WTC11 (cell line): Measurements from ENCODE around the gene ARHGEF25.

Source experiments
- CTCF ChIP-seq: fragments of 200-600 bp; IDR thresholded peaks from 2 replicates; pipeline ENCODE4 v1.8.0; 2022; ENCODE audit warnings: antibody characterized with exemption
- ESRRA ChIP-seq: sonication (generic); formaldehyde crosslinking; IDR thresholded peaks from 2 replicates; pipeline ENCODE4 v1.8.1; 2022; ENCODE audit warnings: mild to moderate bottlenecking, missing genetic modification reagents, borderline replicate concordance
- TF ChIP-seq, protein P1 (sequence below): sonication (generic); formaldehyde crosslinking; IDR thresholded peaks from 2 replicates; pipeline ENCODE4 v1.8.1; 2023; ENCODE audit warnings: mild to moderate bottlenecking, missing genetic modification reagents, moderate library complexity

DNA sequence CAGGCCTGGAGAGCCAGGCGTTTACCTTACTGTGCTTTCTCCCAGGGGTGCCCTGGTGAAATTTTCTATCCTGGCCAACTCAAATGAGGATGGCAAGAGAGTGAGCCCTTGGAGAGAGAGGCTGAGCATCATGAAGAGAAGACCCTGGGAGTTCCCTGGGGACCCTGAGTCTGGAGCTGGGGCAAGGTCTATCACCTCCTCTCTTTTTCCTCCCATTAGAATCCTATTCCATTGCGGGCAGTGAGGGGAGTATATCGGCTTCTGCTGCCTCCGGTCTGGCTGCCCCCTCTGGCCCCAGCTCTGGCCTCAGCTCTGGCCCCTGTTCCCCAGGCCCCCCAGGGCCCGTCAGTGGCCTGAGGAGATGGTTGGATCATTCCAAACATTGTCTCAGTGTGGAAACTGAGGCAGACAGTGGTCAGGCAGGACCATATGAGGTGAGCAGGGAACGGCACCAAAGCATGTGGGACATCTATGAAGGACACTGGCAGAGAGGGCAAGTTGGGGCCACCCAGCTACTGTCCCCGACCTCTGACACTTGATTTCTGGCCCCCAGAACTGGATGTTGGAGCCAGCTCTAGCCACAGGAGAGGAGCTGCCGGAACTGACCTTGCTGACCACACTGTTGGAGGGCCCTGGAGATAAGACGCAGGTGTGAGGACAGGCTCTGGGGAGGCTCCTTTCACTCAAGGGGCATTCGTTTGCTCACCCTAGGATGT lies 1.6 kb downstream of the ARHGEF25 start:
- TF ChIP-seq CTCF (no peak), ESRRA (CRISPR knock-in tag) (no peak)
- TF ChIP-seq, protein P1, sequence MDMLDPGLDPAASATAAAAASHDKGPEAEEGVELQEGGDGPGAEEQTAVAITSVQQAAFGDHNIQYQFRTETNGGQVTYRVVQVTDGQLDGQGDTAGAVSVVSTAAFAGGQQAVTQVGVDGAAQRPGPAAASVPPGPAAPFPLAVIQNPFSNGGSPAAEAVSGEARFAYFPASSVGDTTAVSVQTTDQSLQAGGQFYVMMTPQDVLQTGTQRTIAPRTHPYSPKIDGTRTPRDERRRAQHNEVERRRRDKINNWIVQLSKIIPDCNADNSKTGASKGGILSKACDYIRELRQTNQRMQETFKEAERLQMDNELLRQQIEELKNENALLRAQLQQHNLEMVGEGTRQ (CRISPR knock-in tag): no peak
